Keratinocyte (primary cell): Measurements from ENCODE around the gene PTPRN2. TPM values are rescaled to one million over a fixed set of nuclear protein-coding genes. Genes with fewer than 3 reads are reported as not detected.

ENCODE experiments used
- DNase-seq: peaks from one replicate; pipeline ENCODE4 v3.0.0-alpha.2; 2011; ENCODE audit warnings: low read depth, missing footprints, low spot score
- FAIRE-seq: peaks from 2 replicates; lab custom pipeline; 2011; peaks lifted over from hg19 to GRCh38; lab: Jason Lieb, UNC
- H2AFZ ChIP-seq: 2 replicates; pipeline ENCODE4 v1.6.0; 2012; ENCODE audit warnings: low read length, control low read depth, inconsistent platforms; ENCODE audit not compliant: control insufficient read depth
- H3K27ac ChIP-seq: 2 replicates; pipeline ENCODE4 v1.5.1; 2011; ENCODE audit warnings: low read length; ENCODE audit not compliant: control insufficient read depth, insufficient read depth
- H3K27me3 ChIP-seq: 3 replicates; pipeline ENCODE4 v1.6.0; 2011; ENCODE audit warnings: low read length; ENCODE audit not compliant: control insufficient read depth, insufficient read depth; ENCODE audit errors: extremely low read depth
- H3K36me3 ChIP-seq, 2 experiments: 2 replicates in 1 of 2; 3 replicates in 1 of 2; pipeline ENCODE4 v1.5.1; 2011; ENCODE audit warnings: low read length in 2 of 2, mild to moderate bottlenecking in 1 of 2; ENCODE audit not compliant: control insufficient read depth in 2 of 2, insufficient read depth in 2 of 2; ENCODE audit errors: extremely low read depth in 1 of 2
- H3K4me1 ChIP-seq: 3 replicates; pipeline ENCODE4 v1.5.1; 2011; ENCODE audit warnings: low read length; ENCODE audit not compliant: control insufficient read depth, insufficient read depth; ENCODE audit errors: extremely low read depth
- H3K4me2 ChIP-seq: 3 replicates; pipeline ENCODE4 v1.6.0; 2011; ENCODE audit warnings: low read depth, low read length; ENCODE audit not compliant: control insufficient read depth, insufficient read depth; ENCODE audit errors: extremely low read depth
- H3K4me3 ChIP-seq, 3 experiments: fragments of 200-600 bp in 1 of 3; sonication (generic) in 1 of 3; 2 replicates in 2 of 3; 3 replicates in 1 of 3; pipeline ENCODE4 v1.5.1; 2011 to 2016; ENCODE audit warnings: low read length in 3 of 3, mild to moderate bottlenecking in 3 of 3, control low read depth in 2 of 3, inconsistent platforms in 1 of 3, low read depth in 1 of 3, mixed read lengths in 1 of 3, mixed run types in 1 of 3, moderate library complexity in 1 of 3; ENCODE audit not compliant: control insufficient read depth in 2 of 3, insufficient read depth in 2 of 3; ENCODE audit errors: extremely low read depth in 1 of 3
- H3K79me2 ChIP-seq: 2 replicates; pipeline ENCODE4 v1.6.0; 2012; ENCODE audit warnings: low read length; ENCODE audit not compliant: control insufficient read depth, insufficient read depth
- H3K9ac ChIP-seq: 3 replicates; pipeline ENCODE4 v1.6.0; 2011; ENCODE audit warnings: low read length; ENCODE audit not compliant: control insufficient read depth, insufficient read depth; ENCODE audit errors: extremely low read depth
- H3K9me1 ChIP-seq: 3 replicates; pipeline ENCODE4 v1.6.0; 2011; ENCODE audit warnings: low read length; ENCODE audit not compliant: control insufficient read depth, insufficient read depth; ENCODE audit errors: extremely low read depth
- H3K9me3 ChIP-seq: 2 replicates; pipeline ENCODE4 v1.5.1; 2012; ENCODE audit warnings: low read depth, low read length; ENCODE audit not compliant: control insufficient read depth
- H4K20me1 ChIP-seq: 3 replicates; pipeline ENCODE4 v1.6.0; 2011; ENCODE audit warnings: low read length; ENCODE audit not compliant: control insufficient read depth, insufficient read depth; ENCODE audit errors: extremely low read depth
- CTCF ChIP-seq, 3 experiments: IDR thresholded peaks in 1 of 3; conservative IDR thresholded peaks in 1 of 3; optimal IDR thresholded peaks in 1 of 3; 2 replicates in 2 of 3; 3 replicates in 1 of 3; pipeline versions ENCODE3 to v1.5.1; 2011; ENCODE audit warnings: low read length in 3 of 3, mild to moderate bottlenecking in 3 of 3, moderate library complexity in 2 of 3, control low read depth in 1 of 3, inconsistent platforms in 1 of 3; ENCODE audit not compliant: insufficient read depth in 2 of 3; ENCODE audit errors: extremely low read depth in 1 of 3
- EZH2 ChIP-seq: IDR thresholded peaks from one replicate; pipeline ENCODE4 v1.6.1; 2012; ENCODE audit warnings: inconsistent platforms, mild to moderate bottlenecking, low read length, moderate library complexity
- dilution Hi-C: fragments of 300-500 bp; cut with MboI; formaldehyde crosslinking; loops from one replicate; pipeline ENCODE4 v1.7.0; 2020; ENCODE audit warnings: low sequenced_read_pairs; ENCODE audit not compliant: extremely low pct_ligation_motif_present
- polyA plus RNA-seq, 5 experiments: library from polyadenylated mRNA; depleted of rRNA in 3 of 5; stranded (reverse) in 3 of 5; stranded (forward) in 1 of 5; unstranded in 1 of 5; fragments of >200 nt; gene quantifications; 1 replicate in 1 of 5; 2 replicates in 3 of 5; 3 replicates in 1 of 5; pipeline versions ENCODE4 v1.2.1 to v1.2.3, GENCODE V29; 2011 to 2012; ENCODE audit warnings: missing spikeins in 2 of 5, low read depth in 1 of 5, low replicate concordance in 1 of 5

The PTPRN2 gene
- polyA plus RNA-seq, 1 donor (not counting 4 experiments of a cell fraction or from before 2014, with no cell fraction given) = not detected

- Histone ChIP-seq H3K36me3 (no peaks in the 10 kb centered on the region), H2AFZ (no peak overlapping the region), H3K9me1 (no peaks in the 10 kb centered on the region), H3K4me3 (no peak overlapping the region), H3K27ac (no peak overlapping the region), H3K27me3 (no peaks in the 10 kb centered on the region), H3K9me3 (no peaks in the 10 kb centered on the region), H4K20me1 (no peaks in the 10 kb centered on the region), H3K9ac (no peak overlapping the region), H3K4me2 (no peak overlapping the region), H3K79me2 (no peaks in the 10 kb centered on the region), H3K4me1 (no peaks in the 10 kb centered on the region)
- no peak for DNase-seq
- dilution Hi-C loops = no loop called here
- TF ChIP-seq EZH2 = no peak
- TF ChIP-seq CTCF (optimal IDR thresholded peaks at IDR 0.05 in 1 of 3, IDR thresholded peaks at IDR 0.05 in 1 of 3, conservative IDR thresholded peaks at IDR 0.05 in 1 of 3; ENCODE audit: extremely low read depth in 1 of 3, insufficient read depth in 2 of 3, low read length in 3 of 3) = no peak
- FAIRE-seq = no peak
Measured at GRCh38 chr7:158613481-158613880, 25.9 kb upstream of the PTPRN2 start.

GRCh38 chr7:158612546-158612945 lies 24.9 kb upstream of the PTPRN2 start:
- Histone ChIP-seq H3K4me2 (no peak overlapping the region), H3K9me1 (no peaks in the 10 kb centered on the region), H3K9me3 (no peaks in the 10 kb centered on the region), H3K27ac (no peak overlapping the region), H2AFZ (no peak overlapping the region), H3K4me3 (no peak overlapping the region), H3K36me3 (no peaks in the 10 kb centered on the region), H3K9ac (no peak overlapping the region), H3K79me2 (no peaks in the 10 kb centered on the region), H3K4me1 (no peaks in the 10 kb centered on the region), H4K20me1 (no peaks in the 10 kb centered on the region), H3K27me3 (no peaks in the 10 kb centered on the region)
- dilution Hi-C loops = no loop called here
- no peak for FAIRE-seq
- DNase-seq = no peak
- TF ChIP-seq EZH2 (no peak), CTCF (optimal IDR thresholded peaks at IDR 0.05 in 1 of 3, IDR thresholded peaks at IDR 0.05 in 1 of 3, conservative IDR thresholded peaks at IDR 0.05 in 1 of 3; ENCODE audit: extremely low read depth in 1 of 3, insufficient read depth in 2 of 3, low read length in 3 of 3) (no peak)
